GM21447 (cell line): ENCODE measurements around the gene NPAS1.
"Not testable (repeated sequence)": the region's sequence is repeated elsewhere in the genome, so short reads cannot be mapped to it uniquely, and the experiment has no call there.

Experiments
- ATAC-seq: cut with Tn5 transposase; IDR thresholded peaks from one replicate; pipeline ENCODE4 v1.9.1; 2021; ENCODE audit not compliant: unreplicated experiment

Gene NPAS1

DNA sequence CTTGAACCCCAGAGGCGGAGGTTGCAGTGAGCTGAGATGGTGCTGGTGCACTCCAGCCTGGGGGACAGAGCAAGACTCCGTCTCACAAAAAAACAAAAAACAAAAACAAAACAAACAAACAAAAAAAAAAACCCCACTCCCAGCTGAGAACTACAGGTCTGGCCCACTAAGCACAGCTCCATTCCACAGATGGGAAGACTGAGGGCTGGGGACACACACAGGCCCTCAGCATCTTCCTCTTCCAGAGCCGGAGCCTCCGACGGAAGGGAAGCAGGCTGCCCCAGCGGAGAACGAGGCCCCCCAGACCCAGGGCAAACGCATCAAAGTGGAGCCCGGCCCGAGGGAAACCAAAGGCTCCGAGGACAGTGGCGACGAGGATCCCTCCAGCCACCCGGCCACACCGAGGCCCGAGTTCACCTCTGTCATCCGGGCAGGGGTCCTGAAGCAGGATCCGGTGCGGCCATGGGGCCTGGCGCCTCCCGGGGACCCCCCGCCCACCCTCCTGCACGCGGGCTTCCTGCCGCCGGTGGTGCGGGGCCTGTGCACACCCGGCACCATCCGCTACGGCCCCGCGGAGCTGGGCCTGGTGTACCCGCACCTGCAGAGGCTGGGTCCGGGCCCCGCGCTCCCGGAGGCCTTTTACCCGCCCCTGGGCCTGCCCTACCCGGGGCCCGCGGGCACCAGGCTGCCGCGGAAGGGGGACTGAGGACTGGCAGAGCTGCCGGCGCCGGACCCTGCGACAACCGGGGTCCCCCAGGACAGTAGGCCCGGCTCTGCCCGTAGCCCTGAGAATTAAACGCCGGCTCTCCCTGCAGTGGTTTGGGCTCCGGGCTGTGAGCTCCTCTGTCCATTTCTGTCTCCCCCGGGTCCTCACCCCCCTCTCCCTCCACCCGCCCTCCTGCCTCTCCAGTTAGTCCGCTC is 25.6 kb downstream of the NPAS1 start:
- ATAC-seq = no peak

GRCh38 chr19:47045867-47046470 is 26.3 kb downstream of the NPAS1 start:
- ATAC-seq = no peak

- ATAC-seq = no peak
Observed at GRCh38 chr19:47047272-47047762, 27.7 kb downstream of the NPAS1 start.

DNA sequence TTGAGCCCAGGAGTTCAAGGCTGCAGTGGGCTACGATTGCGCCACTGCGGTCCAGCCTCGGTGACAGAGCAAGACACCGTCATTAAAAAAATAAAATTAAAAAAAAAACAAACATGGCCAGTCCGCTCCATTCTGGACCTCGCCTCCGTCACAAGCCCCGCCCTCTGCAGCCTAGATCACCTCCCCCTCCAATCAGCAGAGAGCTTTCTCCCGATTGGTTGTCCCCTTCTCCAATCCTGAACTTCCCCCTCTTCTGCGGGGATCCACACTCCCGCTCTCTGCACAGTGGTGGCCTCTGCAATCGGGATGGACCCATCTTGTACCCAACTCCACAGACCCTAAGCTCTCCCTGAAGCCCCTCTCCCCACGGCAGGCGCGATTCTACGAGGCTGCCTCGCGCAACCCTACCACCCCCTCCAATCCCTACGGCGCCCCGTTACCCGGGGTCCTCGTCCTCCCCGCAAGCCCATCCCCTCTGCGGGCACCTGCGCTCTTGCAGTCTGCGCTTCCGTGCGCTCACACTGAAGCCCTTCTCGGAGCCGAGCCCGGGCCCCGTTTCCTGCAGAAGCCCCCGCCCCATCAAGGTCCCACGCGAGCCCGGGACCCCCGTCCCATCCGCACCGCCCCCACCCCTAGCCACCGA is 28.2 kb downstream of the NPAS1 start:
- ATAC-seq = peak; percentile 49

DNA sequence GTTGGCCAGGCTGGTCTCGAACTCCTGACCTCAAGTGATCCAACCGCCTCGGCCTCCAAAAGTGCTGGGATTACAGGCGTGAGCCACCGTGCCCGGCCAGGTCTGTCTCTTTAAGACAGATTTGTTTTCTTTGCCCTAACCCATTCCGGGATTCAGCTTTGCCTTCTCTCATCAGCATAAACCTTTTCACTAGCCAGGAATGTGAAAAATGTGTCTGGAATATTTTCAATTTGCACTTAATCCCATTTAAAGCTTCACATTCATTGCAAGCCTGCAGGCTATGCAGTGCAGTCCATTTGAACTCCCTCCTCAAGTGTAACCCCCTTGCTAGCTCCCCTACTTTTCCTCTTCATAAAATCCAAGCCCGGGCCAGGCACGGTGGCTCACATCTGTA is 29.7 kb downstream of the NPAS1 start:
- ATAC-seq = no peak

GRCh38 chr19:47050562-47050961 is 30.9 kb downstream of the NPAS1 start:
- ATAC-seq = not testable (repeated sequence)

- no peak for ATAC-seq
Observed at GRCh38 chr19:47056411-47056810, 36.8 kb downstream of the NPAS1 start.

- no peak for ATAC-seq
Observed at GRCh38 chr19:47057328-47057727, 37.7 kb downstream of the NPAS1 start.

GRCh38 chr19:47058621-47059022 is 39.0 kb downstream of the NPAS1 start:
- no peak for ATAC-seq

- ATAC-seq = no peak
Observed at GRCh38 chr19:47063874-47064273, 44.2 kb downstream of the NPAS1 start.

- no peak for ATAC-seq
Observed at GRCh38 chr19:47065242-47065641, 45.6 kb downstream of the NPAS1 start.

- ATAC-seq = no peak
Observed at GRCh38 chr19:47066376-47067214, 47.0 kb downstream of the NPAS1 start.

- no peak for ATAC-seq
Observed at GRCh38 chr19:47067215-47067847, 47.7 kb downstream of the NPAS1 start.

DNA sequence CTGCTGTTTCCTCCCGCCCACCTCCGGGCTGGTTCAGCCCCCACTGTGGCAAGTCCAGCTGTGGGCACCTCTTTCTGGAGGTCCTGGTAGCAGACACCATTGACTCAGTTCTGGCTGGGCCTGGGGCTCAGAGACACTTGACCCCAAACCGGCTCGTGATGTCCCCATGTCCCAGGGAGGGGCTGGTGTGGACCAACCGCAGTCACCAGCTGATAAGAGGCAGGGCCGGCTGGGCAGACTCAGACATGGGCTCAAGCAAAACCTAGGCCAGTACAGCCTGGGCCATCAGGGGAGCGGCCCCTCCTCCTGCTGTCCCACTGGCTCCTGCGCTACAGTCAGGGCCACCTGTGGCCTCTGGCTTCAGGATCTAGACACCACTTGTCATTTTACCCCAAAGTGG is 48.6 kb downstream of the NPAS1 start:
- no peak for ATAC-seq

GRCh38 chr19:47068876-47069406 is 49.3 kb downstream of the NPAS1 start:
- no peak for ATAC-seq

DNA sequence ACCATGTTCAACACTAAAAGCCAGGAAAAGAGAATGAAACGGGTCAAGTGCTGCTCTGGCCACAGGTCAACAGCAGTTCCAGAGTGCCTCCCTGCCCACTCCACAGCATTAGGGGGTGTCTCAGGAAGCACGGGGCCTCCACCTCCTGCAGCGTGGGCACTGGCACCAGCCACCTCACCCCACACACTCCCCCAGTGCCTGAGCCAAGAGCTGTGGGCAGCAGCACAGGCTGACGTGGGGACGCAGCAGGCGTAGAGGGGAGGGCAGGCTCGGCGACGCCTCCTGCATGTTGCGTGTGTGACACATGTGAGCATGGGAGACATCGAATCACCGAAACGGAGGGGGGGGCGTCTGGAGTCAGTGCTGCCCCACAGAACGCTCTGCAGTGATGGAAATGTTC is 50.2 kb downstream of the NPAS1 start:
- no peak for ATAC-seq

- no peak for ATAC-seq
Observed at GRCh38 chr19:47070756-47071155, 51.1 kb downstream of the NPAS1 start.

DNA sequence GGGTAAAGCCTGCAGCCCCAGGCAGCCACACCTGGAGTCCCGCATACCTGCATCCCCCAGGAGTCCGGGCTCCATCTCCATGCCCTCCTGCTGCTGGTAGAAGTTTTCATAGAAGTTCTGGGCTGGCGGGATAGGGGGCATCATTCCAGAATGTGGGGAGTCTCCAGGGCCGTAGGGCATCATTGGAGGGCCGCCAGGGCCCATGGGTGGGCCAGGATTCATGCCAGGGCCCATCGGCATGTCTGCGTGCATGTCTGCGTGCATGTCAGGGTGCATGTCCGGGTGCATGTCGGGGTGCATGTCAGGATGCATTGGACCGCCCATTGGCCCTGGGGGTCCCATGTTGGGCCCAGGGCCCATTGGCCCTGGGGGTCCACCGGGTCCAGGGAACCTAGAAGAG is 52.1 kb downstream of the NPAS1 start:
- ATAC-seq = no peak

DNA sequence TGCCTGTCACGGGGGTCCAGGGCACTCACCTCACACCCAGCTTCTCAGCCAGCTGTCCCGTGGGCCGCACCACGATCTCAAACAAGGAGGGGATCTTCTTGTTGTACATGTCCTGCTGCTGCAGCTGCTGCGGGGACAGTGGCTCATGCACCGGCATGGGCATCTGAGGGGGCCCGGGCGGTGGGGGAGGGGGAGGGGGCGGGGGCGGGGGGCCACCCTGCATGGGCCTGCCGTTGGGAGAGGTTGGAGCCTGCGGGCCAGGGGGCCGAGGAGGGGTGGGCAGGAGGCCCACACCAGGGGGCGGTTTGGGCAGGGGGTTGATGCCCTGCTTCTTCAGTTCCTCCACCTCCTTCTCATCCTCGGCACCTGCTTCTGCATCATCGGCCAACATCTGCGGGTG is 52.7 kb downstream of the NPAS1 start:
- ATAC-seq = no peak

DNA sequence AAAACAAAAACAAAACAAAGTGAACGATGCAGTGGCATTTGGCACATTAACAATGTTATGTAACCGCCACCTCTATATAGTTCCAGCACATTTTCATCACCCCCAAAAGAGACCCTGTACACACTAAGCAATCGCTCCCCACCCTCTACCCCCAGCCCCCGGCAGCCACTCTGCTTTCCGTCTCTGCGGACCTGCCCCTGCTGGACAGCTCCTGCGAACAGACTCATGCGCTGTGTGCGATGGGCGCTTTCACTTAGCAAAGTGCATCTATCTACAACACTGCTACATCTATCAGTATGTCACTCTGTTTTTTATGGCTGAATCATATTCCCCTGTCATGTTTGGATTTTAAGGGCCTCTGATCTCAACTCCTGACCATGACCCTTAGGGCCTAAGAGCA is 53.9 kb downstream of the NPAS1 start:
- no peak for ATAC-seq
